Measurements from ENCODE around the gene PRKG1.

PRKG1 gene

DNA sequence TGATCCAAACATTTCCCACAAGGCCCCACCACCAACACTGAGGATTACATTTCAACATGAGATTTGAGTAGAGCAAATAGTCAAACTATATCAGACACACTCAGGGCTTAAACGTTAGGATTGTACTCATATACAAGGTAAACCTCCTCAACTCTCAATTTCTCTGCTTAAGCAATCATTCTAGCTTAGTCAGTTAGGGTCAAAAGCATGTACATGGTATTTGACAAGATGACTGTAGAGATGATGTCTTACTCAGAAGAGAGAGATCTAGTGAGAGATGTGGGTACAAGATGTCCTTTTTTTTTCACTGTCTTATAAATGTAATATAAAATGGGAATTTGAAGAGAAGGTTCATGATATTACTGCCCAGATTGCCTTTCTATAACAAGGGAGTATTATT lies 270.1 kb downstream of the PRKG1 start:
- H3K9me3 ChIP-seq (replicated peaks; ENCODE audit: low read length) = no peaks in the 10 kb centered on the region
- H3K36me3 ChIP-seq (ENCODE audit: insufficient read depth, low read length) = no peaks in the 10 kb centered on the region
- H3K27me3 ChIP-seq (ENCODE audit: control insufficient read depth, insufficient read depth, low read length) = no peaks in the 10 kb centered on the region
- peaks cover 5% of the 10 kb centered on the region for H3K4me1 ChIP-seq (ENCODE audit: control insufficient read depth, insufficient read depth, low read length)
- no peak overlapping the region for H3K9ac ChIP-seq (ENCODE audit: low read depth, low read length)
- no peak overlapping the region for H3K4me3 ChIP-seq (ENCODE audit: low read length)
- no peak overlapping the region for H3K4me2 ChIP-seq (ENCODE audit: low read length)

DNA sequence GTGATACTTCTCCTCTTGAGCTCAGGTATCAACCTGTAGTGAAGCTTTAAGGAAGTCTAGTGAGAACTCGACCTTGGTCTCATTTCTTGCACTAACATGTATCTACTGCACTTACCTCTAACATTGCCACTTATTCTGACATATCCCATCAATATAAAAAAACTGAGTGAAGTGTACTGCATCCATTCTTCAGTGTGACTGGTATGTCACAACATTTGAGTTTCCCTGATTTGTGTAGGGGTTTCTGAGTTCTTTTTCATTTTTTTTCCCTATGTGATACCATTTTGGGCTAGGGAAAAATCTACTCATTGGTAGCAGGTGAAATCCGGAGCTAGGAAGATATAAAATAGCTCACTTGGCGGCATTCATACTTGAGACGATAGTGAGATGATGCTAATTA lies 274.3 kb downstream of the PRKG1 start:
- no peaks in the 10 kb centered on the region for H3K27me3 ChIP-seq (ENCODE audit: control insufficient read depth, insufficient read depth, low read length)
- H3K4me1 ChIP-seq (ENCODE audit: control insufficient read depth, insufficient read depth, low read length) = no peaks in the 10 kb centered on the region
- H3K4me3 ChIP-seq (ENCODE audit: low read length) = no peak overlapping the region
- H3K9me3 ChIP-seq (replicated peaks; ENCODE audit: low read length) = no peaks in the 10 kb centered on the region
- H3K36me3 ChIP-seq (ENCODE audit: insufficient read depth, low read length) = no peaks in the 10 kb centered on the region
- no peak overlapping the region for H3K9ac ChIP-seq (ENCODE audit: low read depth, low read length)
- H3K4me2 ChIP-seq (ENCODE audit: low read length) = no peak overlapping the region

DNA sequence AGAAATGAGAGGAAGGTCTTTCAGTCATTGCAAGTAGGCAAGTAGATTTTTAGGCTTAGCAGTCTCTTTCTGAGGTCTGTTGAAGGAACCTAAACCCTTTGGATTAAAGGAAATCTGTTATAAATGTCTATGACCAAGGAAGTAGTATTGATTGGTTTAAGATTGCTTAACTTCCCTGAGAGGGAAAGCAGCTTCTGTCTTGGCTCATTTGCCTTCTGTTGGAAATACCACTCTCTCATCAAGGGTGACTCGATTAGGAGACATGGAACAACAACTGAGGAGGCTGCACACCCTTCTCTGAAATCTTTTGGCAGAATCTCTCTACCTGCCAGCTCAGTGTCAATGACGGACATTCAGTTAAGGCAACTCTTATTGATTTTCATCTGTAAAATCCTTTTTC lies 282.9 kb downstream of the PRKG1 start:
- Histone ChIP-seq H3K27me3 (ENCODE audit: control insufficient read depth, insufficient read depth, low read length) (no peaks in the 10 kb centered on the region), H3K4me2 (ENCODE audit: low read length) (no peak overlapping the region), H3K9ac (ENCODE audit: low read depth, low read length) (no peak overlapping the region), H3K4me3 (ENCODE audit: low read length) (no peak overlapping the region), H3K4me1 (ENCODE audit: control insufficient read depth, insufficient read depth, low read length) (no peaks in the 10 kb centered on the region), H3K9me3 (replicated peaks; ENCODE audit: low read length) (no peaks in the 10 kb centered on the region), H3K36me3 (ENCODE audit: insufficient read depth, low read length) (no peaks in the 10 kb centered on the region)

DNA sequence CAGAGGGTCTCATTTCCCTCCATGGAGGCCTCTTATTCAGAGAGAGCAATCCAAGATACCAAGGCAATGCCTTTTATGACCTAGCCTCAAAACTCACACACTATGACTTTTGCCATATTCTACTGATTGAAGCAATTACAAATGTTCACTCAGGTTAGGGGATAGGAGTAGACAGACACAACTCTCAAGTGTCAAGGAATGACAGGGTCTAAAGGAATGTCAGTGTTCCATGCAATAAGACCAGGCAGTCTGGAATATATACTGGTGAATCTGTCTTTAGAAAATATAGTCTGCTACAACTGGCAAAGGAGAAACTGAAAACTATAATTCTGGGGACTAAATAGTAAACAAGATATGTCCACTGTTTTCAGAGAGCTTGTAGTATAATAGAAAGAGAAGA lies 283.9 kb downstream of the PRKG1 start:
- Histone ChIP-seq H3K9me3 (replicated peaks; ENCODE audit: low read length) (no peaks in the 10 kb centered on the region), H3K27me3 (ENCODE audit: control insufficient read depth, insufficient read depth, low read length) (no peaks in the 10 kb centered on the region), H3K4me3 (ENCODE audit: low read length) (no peak overlapping the region), H3K4me1 (ENCODE audit: control insufficient read depth, insufficient read depth, low read length) (no peaks in the 10 kb centered on the region), H3K4me2 (ENCODE audit: low read length) (no peak overlapping the region), H3K36me3 (ENCODE audit: insufficient read depth, low read length) (no peaks in the 10 kb centered on the region), H3K9ac (ENCODE audit: low read depth, low read length) (no peak overlapping the region)

DNA sequence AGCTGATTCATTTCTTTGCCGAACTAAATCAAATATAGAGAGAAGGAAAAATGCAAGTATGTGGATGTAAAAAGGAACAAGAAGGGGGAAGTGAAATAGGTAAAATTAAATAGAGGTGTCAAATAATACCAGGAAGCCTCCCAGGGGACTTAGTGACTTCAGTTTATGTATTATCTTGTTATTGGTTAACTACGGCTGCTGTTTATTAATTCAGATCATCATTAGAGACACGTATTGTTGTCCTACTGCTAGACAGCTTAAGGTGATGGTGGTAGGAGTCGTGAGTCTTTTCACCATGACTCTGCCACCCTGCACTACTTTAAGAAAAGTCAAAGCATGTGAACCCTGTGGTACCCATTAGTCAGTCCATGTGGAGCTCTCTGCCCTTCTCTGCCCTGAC lies 289.1 kb downstream of the PRKG1 start:
- no peaks in the 10 kb centered on the region for H3K27me3 ChIP-seq (ENCODE audit: control insufficient read depth, insufficient read depth, low read length)
- H3K36me3 ChIP-seq (ENCODE audit: insufficient read depth, low read length) = no peaks in the 10 kb centered on the region
- H3K4me2 ChIP-seq (ENCODE audit: low read length) = no peak overlapping the region
- H3K4me1 ChIP-seq (ENCODE audit: control insufficient read depth, insufficient read depth, low read length) = no peaks in the 10 kb centered on the region
- no peak overlapping the region for H3K9ac ChIP-seq (ENCODE audit: low read depth, low read length)
- no peaks in the 10 kb centered on the region for H3K9me3 ChIP-seq (replicated peaks; ENCODE audit: low read length)
- no peak overlapping the region for H3K4me3 ChIP-seq (ENCODE audit: low read length)

DNA sequence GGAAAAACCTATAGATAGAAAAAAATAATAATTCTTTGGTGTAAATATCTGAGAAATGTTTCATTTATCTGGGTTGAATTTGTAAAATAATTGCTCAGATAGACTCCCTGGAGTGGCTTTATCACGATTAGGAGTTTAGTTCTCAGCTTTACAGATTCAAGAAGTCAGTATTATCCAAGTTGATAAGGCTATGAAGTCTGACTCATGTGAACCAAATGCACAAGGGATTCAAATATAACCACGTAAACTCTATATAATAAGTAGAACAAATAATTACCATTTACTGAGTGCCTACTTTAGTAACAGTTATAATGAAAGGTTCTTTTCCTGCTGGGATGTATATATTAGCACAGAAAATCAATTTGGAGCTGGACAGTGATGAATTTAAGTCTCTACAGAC lies 290.4 kb downstream of the PRKG1 start:
- no peaks in the 10 kb centered on the region for H3K36me3 ChIP-seq (ENCODE audit: insufficient read depth, low read length)
- no peaks in the 10 kb centered on the region for H3K27me3 ChIP-seq (ENCODE audit: control insufficient read depth, insufficient read depth, low read length)
- H3K4me2 ChIP-seq (ENCODE audit: low read length) = no peak overlapping the region
- H3K4me1 ChIP-seq (ENCODE audit: control insufficient read depth, insufficient read depth, low read length) = peaks cover 3% of the 10 kb centered on the region
- H3K9me3 ChIP-seq (replicated peaks; ENCODE audit: low read length) = no peaks in the 10 kb centered on the region
- H3K4me3 ChIP-seq (ENCODE audit: low read length) = no peak overlapping the region
- no peak overlapping the region for H3K9ac ChIP-seq (ENCODE audit: low read depth, low read length)

DNA sequence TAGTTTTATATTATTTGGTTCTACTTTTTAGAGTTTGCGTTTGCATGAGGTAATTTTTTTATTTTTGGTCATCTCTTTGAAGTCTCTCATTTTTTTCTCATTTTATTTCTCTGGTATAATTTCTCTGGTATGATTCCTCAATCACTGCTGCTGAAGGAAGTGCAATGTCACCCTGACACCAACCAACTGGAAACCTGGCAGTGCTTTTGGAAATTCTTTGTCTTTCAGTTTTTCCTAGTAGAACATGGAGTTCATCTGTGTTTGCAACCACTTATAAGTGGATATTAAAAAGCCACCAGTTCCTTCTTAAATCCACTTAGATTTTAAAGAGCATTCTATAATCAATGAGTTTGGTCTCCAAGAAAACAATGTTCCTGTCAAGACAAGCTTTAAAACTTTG lies 291.8 kb downstream of the PRKG1 start:
- Histone ChIP-seq H3K9me3 (replicated peaks; ENCODE audit: low read length) (no peaks in the 10 kb centered on the region), H3K27me3 (ENCODE audit: control insufficient read depth, insufficient read depth, low read length) (no peaks in the 10 kb centered on the region), H3K4me3 (ENCODE audit: low read length) (no peak overlapping the region), H3K4me2 (ENCODE audit: low read length) (no peak overlapping the region), H3K4me1 (ENCODE audit: control insufficient read depth, insufficient read depth, low read length) (peaks cover 5% of the 10 kb centered on the region), H3K9ac (ENCODE audit: low read depth, low read length) (no peak overlapping the region), H3K36me3 (ENCODE audit: insufficient read depth, low read length) (no peaks in the 10 kb centered on the region)

DNA sequence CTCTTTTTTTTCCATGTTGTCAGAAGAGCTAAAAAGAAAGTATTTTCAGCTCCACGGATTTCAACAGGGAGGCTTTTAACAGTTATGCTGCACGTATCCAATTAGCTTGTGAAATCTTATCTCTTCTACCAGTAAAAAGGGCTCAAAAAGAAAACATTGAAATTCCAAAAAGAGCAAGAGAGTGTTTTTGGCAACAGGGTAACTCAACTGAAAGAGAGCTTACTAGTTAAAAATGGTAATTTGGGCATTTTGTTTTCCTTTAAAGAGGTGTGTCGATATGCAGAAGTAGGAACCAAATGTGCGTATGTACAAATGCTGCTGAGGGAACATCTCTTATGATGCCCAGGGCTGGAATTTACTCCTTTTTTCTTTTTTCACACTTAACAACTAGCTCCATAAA lies 292.8 kb downstream of the PRKG1 start:
- no peak overlapping the region for H3K4me2 ChIP-seq (ENCODE audit: low read length)
- no peaks in the 10 kb centered on the region for H3K9me3 ChIP-seq (replicated peaks; ENCODE audit: low read length)
- H3K27me3 ChIP-seq (ENCODE audit: control insufficient read depth, insufficient read depth, low read length) = no peaks in the 10 kb centered on the region
- no peak overlapping the region for H3K4me3 ChIP-seq (ENCODE audit: low read length)
- no peaks in the 10 kb centered on the region for H3K36me3 ChIP-seq (ENCODE audit: insufficient read depth, low read length)
- H3K4me1 ChIP-seq (ENCODE audit: control insufficient read depth, insufficient read depth, low read length) = peaks cover 7% of the 10 kb centered on the region
- H3K9ac ChIP-seq (ENCODE audit: low read depth, low read length) = no peak overlapping the region

DNA sequence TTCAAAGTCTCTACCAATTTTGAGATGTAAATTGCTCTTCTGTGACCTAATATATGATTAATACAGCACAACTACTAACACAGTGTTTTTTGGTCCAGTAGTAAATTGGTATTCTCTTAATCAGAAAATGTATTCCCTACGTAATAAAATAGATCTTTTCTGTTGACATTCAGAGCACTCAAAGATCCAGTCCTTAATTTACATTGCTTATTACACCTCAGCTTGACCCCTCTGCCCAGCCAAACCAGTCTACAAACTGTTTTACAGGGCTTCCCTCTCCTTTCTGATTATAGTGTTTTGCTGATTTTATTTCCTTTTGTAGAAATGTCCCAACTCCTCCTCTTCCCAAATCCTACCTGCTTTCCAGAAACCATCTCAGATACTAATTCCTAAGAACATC lies 293.4 kb downstream of the PRKG1 start:
- H3K36me3 ChIP-seq (ENCODE audit: insufficient read depth, low read length) = no peaks in the 10 kb centered on the region
- H3K4me3 ChIP-seq (ENCODE audit: low read length) = no peak overlapping the region
- no peak overlapping the region for H3K4me2 ChIP-seq (ENCODE audit: low read length)
- H3K27me3 ChIP-seq (ENCODE audit: control insufficient read depth, insufficient read depth, low read length) = no peaks in the 10 kb centered on the region
- H3K9me3 ChIP-seq (replicated peaks; ENCODE audit: low read length) = no peaks in the 10 kb centered on the region
- no peak overlapping the region for H3K9ac ChIP-seq (ENCODE audit: low read depth, low read length)
- H3K4me1 ChIP-seq (ENCODE audit: control insufficient read depth, insufficient read depth, low read length) = peaks cover 7% of the 10 kb centered on the region

DNA sequence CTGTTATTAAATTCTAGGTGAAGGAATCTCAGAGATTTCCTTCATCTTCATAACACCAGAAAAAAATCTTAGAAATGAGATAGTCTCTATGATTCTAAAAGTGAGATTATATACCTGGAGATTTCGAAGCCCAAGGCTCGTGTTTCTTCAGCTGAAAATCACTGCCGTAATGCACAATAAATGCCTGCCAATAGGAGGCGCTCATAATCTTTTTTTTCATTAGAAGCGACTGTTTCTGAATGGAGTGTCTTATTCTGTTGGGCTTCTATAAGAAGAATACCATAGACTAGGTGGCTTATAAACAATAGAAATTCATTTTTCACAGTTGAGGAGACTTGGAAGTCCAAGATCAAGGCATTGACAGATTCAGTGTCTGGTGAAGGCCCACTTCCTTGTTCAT lies 294.7 kb downstream of the PRKG1 start:
- no peaks in the 10 kb centered on the region for H3K9me3 ChIP-seq (replicated peaks; ENCODE audit: low read length)
- H3K36me3 ChIP-seq (ENCODE audit: insufficient read depth, low read length) = no peaks in the 10 kb centered on the region
- H3K4me1 ChIP-seq (ENCODE audit: control insufficient read depth, insufficient read depth, low read length) = peaks cover 7% of the 10 kb centered on the region
- H3K4me2 ChIP-seq (ENCODE audit: low read length) = no peak overlapping the region
- H3K9ac ChIP-seq (ENCODE audit: low read depth, low read length) = no peak overlapping the region
- no peak overlapping the region for H3K4me3 ChIP-seq (ENCODE audit: low read length)
- no peaks in the 10 kb centered on the region for H3K27me3 ChIP-seq (ENCODE audit: control insufficient read depth, insufficient read depth, low read length)

DNA sequence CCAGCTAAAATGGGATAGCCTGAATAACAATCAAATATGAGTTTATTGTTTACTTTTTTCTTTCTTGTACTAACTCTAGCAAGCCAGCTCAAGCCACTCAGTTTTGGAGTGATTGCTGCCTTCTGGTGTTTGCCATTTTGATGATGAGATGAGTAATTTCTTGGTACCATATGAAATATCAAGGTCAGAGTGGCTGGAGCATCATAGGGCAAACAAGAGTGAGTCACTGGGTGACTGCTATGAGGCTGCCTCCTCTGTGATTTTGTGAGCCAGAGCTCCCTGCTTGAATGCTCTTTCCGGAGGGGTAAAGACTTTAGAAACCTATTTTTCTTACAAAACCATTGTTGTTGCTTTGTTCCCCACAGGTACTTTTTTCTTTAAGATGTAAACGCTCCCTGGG lies 295.6 kb downstream of the PRKG1 start:
- Histone ChIP-seq H3K9me3 (replicated peaks; ENCODE audit: low read length) (no peaks in the 10 kb centered on the region), H3K9ac (ENCODE audit: low read depth, low read length) (no peak overlapping the region), H3K27me3 (ENCODE audit: control insufficient read depth, insufficient read depth, low read length) (no peaks in the 10 kb centered on the region), H3K4me1 (ENCODE audit: control insufficient read depth, insufficient read depth, low read length) (peaks cover 7% of the 10 kb centered on the region), H3K4me2 (ENCODE audit: low read length) (no peak overlapping the region), H3K36me3 (ENCODE audit: insufficient read depth, low read length) (no peaks in the 10 kb centered on the region), H3K4me3 (ENCODE audit: low read length) (no peak overlapping the region)

DNA sequence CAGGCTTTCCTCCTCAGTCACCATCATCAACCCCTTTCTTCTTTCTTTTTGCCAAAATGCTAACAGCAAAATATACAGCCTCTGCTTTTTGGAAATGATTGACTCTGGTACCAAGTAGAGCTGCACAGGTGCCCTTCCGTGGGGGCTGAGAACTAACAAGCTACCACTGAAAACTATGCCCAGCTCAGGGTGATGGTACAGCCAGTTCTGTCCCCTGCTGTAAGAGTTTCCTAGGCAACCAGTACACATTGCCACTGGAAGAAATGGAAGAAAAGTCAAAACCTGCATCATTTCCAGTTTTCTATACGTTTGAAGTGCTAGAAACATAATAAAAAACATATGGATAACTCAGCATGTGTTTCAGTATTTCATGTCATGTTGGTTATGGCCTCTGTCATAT lies 297.5 kb downstream of the PRKG1 start:
- peaks cover 7% of the 10 kb centered on the region for H3K4me1 ChIP-seq (ENCODE audit: control insufficient read depth, insufficient read depth, low read length)

DNA sequence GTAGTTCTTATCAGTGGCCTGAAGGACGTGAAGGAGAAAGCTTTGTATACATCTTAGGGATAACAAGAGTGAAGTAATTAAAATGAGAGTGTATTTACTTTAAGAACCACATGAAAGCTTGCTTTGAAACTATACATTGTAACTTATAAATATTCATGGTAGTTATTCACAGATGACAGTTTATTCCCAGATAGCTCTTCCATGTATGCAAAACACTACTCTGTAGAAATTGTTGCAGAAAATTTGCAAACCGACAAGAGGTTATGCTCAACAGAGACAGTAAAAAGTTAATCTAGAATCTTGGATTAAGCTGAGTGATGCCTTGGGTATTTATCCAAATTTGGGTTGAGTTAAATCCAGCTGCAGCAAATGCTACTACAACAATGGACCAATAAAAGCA lies 301.5 kb downstream of the PRKG1 start:
- Histone ChIP-seq H3K9ac (ENCODE audit: low read depth, low read length) (no peak overlapping the region), H3K36me3 (ENCODE audit: insufficient read depth, low read length) (no peaks in the 10 kb centered on the region), H3K4me2 (ENCODE audit: low read length) (no peak overlapping the region), H3K4me3 (ENCODE audit: low read length) (no peak overlapping the region), H3K4me1 (ENCODE audit: control insufficient read depth, insufficient read depth, low read length) (peaks cover 10% of the 10 kb centered on the region), H3K9me3 (replicated peaks; ENCODE audit: low read length) (no peaks in the 10 kb centered on the region), H3K27me3 (ENCODE audit: control insufficient read depth, insufficient read depth, low read length) (no peaks in the 10 kb centered on the region)

More for the DNA sequence above, 297.5 kb downstream of the PRKG1 start:
- H3K4me2 ChIP-seq (ENCODE audit: low read length) = no peak overlapping the region
- no peaks in the 10 kb centered on the region for H3K36me3 ChIP-seq (ENCODE audit: insufficient read depth, low read length)
- no peaks in the 10 kb centered on the region for H3K27me3 ChIP-seq (ENCODE audit: control insufficient read depth, insufficient read depth, low read length)
- H3K4me3 ChIP-seq (ENCODE audit: low read length) = no peak overlapping the region
- no peak overlapping the region for H3K9ac ChIP-seq (ENCODE audit: low read depth, low read length)
- H3K9me3 ChIP-seq (replicated peaks; ENCODE audit: low read length) = no peaks in the 10 kb centered on the region

All from skeletal muscle satellite cell (primary cell).